SK-N-SH (cell line): ENCODE measurements around the gene ARL3. TPM values are rescaled to one million over a fixed set of nuclear protein-coding genes. Genes with fewer than 3 reads are reported as not detected.
A peak's percentile ranks its signal among the peaks of the same experiment; 100 is the strongest.

Source experiments
- CTCF ChIA-PET: fragments of 300-600, 350-600 bp; formaldehyde crosslinking; extraction: SDS; loops from one replicate; lab custom pipeline; 2021; lab: Yijun Ruan, JAX
- POLR2A ChIA-PET: fragments of 350-600 bp; sonication (Branson Sonifier 250); formaldehyde crosslinking; extraction: SDS; loops from one replicate; lab custom pipeline; 2020; ENCODE audit warnings: antibody characterized with exemption, inconsistent platforms; lab: Yijun Ruan, JAX
- DNase-seq: peaks from one replicate; pipeline ENCODE4 v3.0.0; 2012
- H2AFZ ChIP-seq: fragments of 200-600 bp; sonication (generic); 2 replicates; pipeline ENCODE4 v1.8.1; 2016; ENCODE audit warnings: antibody characterized with exemption, mild to moderate bottlenecking, low read depth
- H3F3A ChIP-seq: fragments of 200-600 bp; sonication (generic); replicated peaks from 2 replicates; pipeline ENCODE3; 2016; ENCODE audit warnings: antibody characterized with exemption, mild to moderate bottlenecking; ENCODE audit not compliant: insufficient read depth
- H3K27ac ChIP-seq, 2 experiments: fragments of 200-500 bp in 1 of 2; fragments of 200-600 bp in 1 of 2; sonication (Bioruptor generic) in 1 of 2; sonication (generic), shearing (Covaris generic) in 1 of 2; 2 replicates each; pipeline versions ENCODE4 v1.5.1 to v1.6.1; 2014 to 2016; ENCODE audit warnings: low read depth in 2 of 2, inconsistent platforms in 1 of 2, low read length in 1 of 2, mild to moderate bottlenecking in 1 of 2, mixed read lengths in 1 of 2
- H3K27me3 ChIP-seq: fragments of 200-600 bp; sonication (generic), shearing (Covaris generic); 2 replicates; pipeline ENCODE4 v1.6.1; 2016; ENCODE audit warnings: mixed run types; ENCODE audit not compliant: insufficient read depth
- H3K36me3 ChIP-seq, 2 experiments: fragments of 200-500 bp in 1 of 2; fragments of 200-600 bp in 1 of 2; sonication (Bioruptor generic) in 1 of 2; sonication (generic) in 1 of 2; replicated peaks in 1 of 2; 2 replicates each; pipeline versions ENCODE3 to v1.5.1; 2014 to 2016; ENCODE audit warnings: low read length in 1 of 2, mild to moderate bottlenecking in 1 of 2; ENCODE audit not compliant: insufficient read depth in 2 of 2, control insufficient read depth in 1 of 2
- H3K4me1 ChIP-seq, 2 experiments: fragments of 200-500 bp in 1 of 2; fragments of 200-600 bp in 1 of 2; sonication (Bioruptor generic) in 1 of 2; sonication (generic), shearing (Covaris generic) in 1 of 2; 2 replicates each; pipeline versions ENCODE4 v1.5.1 to v1.6.1; 2014 to 2016; ENCODE audit warnings: low read depth in 1 of 2, low read length in 1 of 2, mixed run types in 1 of 2; ENCODE audit not compliant: insufficient read depth in 2 of 2, control insufficient read depth in 1 of 2
- H3K4me2 ChIP-seq: fragments of 200-600 bp; sonication (generic), shearing (Covaris generic); 2 replicates; pipeline ENCODE4 v1.6.1; 2017; ENCODE audit warnings: mixed run types
- H3K4me3 ChIP-seq, 2 experiments: fragments of 200-500 bp in 1 of 2; fragments of 200-600 bp in 1 of 2; sonication (Bioruptor generic) in 1 of 2; sonication (generic), shearing (Covaris generic) in 1 of 2; 2 replicates each; pipeline versions ENCODE4 v1.5.1 to v1.8.1; 2014 to 2016; ENCODE audit warnings: low read depth in 2 of 2, inconsistent platforms in 1 of 2, low read length in 1 of 2, mild to moderate bottlenecking in 1 of 2, mixed read lengths in 1 of 2, moderate library complexity in 1 of 2
- H3K79me2 ChIP-seq: fragments of 200-600 bp; sonication (generic); 2 replicates; pipeline ENCODE4 v1.8.1; 2017; ENCODE audit warnings: mild to moderate bottlenecking; ENCODE audit not compliant: insufficient read depth
- H3K9ac ChIP-seq: fragments of 200-600 bp; sonication (generic); 2 replicates; pipeline ENCODE4 v1.6.1; 2017; ENCODE audit warnings: mixed run types
- H3K9me2 ChIP-seq: fragments of 200-600 bp; sonication (generic); 2 replicates; pipeline ENCODE4 v1.6.1; 2017; ENCODE audit warnings: mixed run types
- H3K9me3 ChIP-seq: fragments of 200-600 bp; sonication (generic); 2 replicates; pipeline ENCODE4 v1.6.1; 2017; ENCODE audit warnings: mixed run types, mild to moderate bottlenecking, moderate library complexity
- H4K20me1 ChIP-seq: fragments of 200-600 bp; sonication (generic); 2 replicates; pipeline ENCODE4 v1.6.1; 2017; ENCODE audit warnings: mild to moderate bottlenecking, mixed run types; ENCODE audit not compliant: insufficient read depth
- ELF1 ChIP-seq: IDR thresholded peaks from 2 replicates; pipeline ENCODE4 v1.4.0; 2012
- FOXM1 ChIP-seq: IDR thresholded peaks from 2 replicates; pipeline ENCODE4 v1.4.0; 2012; ENCODE audit warnings: low read depth, mild to moderate bottlenecking
- GABPA ChIP-seq: IDR thresholded peaks from 2 replicates; pipeline ENCODE4 v1.4.0; 2012; ENCODE audit warnings: low read depth, mild to moderate bottlenecking
- GATA2 ChIP-seq: sonication (generic); formaldehyde crosslinking; IDR thresholded peaks from 2 replicates; pipeline ENCODE4 v1.5.0; 2020; ENCODE audit warnings: mild to moderate bottlenecking, missing genetic modification reagents
- MEF2A ChIP-seq: IDR thresholded peaks from 2 replicates; pipeline ENCODE4 v1.4.0; 2012; ENCODE audit warnings: low read depth, borderline replicate concordance
- MXI1 ChIP-seq: IDR thresholded peaks from 2 replicates; pipeline ENCODE4 v1.6.1; 2012; ENCODE audit warnings: mild to moderate bottlenecking, low read depth, low read length, improper control_type of control experiment
- POLR2AphosphoS5 ChIP-seq: IDR thresholded peaks from 2 replicates; pipeline ENCODE4 v1.6.1; 2012; ENCODE audit warnings: low read depth, low read length
- RCOR1 ChIP-seq: fragments of 150-350 bp; IDR thresholded peaks from 2 replicates; pipeline ENCODE4 v1.6.1; 2017; ENCODE audit warnings: antibody characterized with exemption, low read length
- RFX5 ChIP-seq: IDR thresholded peaks from 2 replicates; pipeline ENCODE4 v1.6.1; 2012; ENCODE audit warnings: mild to moderate bottlenecking, improper control_type of control experiment, low read length
- RXRA ChIP-seq: IDR thresholded peaks from 2 replicates; pipeline ENCODE4 v1.4.0; 2012; ENCODE audit warnings: low read depth, mild to moderate bottlenecking, borderline replicate concordance
- TCF12 ChIP-seq: IDR thresholded peaks from 2 replicates; pipeline ENCODE4 v1.4.0; 2012
- TEAD4 ChIP-seq: IDR thresholded peaks from 2 replicates; pipeline ENCODE4 v1.4.0; 2012; ENCODE audit warnings: mild to moderate bottlenecking, borderline replicate concordance; ENCODE audit not compliant: insufficient read depth
- WGBS: methylation state at CpG from one replicate; pipeline ENCODE4 v1.1.6; 2017; ENCODE audit warnings: low lambda C conversion rate; 5-methylcytosine and 5-hydroxymethylcytosine counted together
- polyA plus RNA-seq, 3 experiments: library from polyadenylated mRNA; depleted of rRNA; stranded (reverse); fragments of >200 nt; gene quantifications; 2 replicates each; pipeline ENCODE4 v1.2.3, GENCODE V29; 2012
- TF ChIP-seq, protein P1 (sequence below): IDR thresholded peaks from 2 replicates; pipeline ENCODE4 v1.4.0; 2012; ENCODE audit warnings: low read depth, borderline replicate concordance
- TF ChIP-seq, protein P2 (sequence below): fragments of 150-350 bp; IDR thresholded peaks from 2 replicates; pipeline ENCODE4 v1.6.1; 2017; ENCODE audit warnings: antibody characterized with exemption, low read length, low read depth, borderline replicate concordance
- TF ChIP-seq, protein P3 (sequence below): fragments of 150-350 bp; IDR thresholded peaks from 2 replicates; pipeline ENCODE4 v1.6.1; 2016; ENCODE audit warnings: mild to moderate bottlenecking, low read depth, low read length

Gene ARL3
- polyA plus RNA-seq, 1 of the 3 experiments (the other 2 are of a cell fraction): 11.2 TPM

DNA sequence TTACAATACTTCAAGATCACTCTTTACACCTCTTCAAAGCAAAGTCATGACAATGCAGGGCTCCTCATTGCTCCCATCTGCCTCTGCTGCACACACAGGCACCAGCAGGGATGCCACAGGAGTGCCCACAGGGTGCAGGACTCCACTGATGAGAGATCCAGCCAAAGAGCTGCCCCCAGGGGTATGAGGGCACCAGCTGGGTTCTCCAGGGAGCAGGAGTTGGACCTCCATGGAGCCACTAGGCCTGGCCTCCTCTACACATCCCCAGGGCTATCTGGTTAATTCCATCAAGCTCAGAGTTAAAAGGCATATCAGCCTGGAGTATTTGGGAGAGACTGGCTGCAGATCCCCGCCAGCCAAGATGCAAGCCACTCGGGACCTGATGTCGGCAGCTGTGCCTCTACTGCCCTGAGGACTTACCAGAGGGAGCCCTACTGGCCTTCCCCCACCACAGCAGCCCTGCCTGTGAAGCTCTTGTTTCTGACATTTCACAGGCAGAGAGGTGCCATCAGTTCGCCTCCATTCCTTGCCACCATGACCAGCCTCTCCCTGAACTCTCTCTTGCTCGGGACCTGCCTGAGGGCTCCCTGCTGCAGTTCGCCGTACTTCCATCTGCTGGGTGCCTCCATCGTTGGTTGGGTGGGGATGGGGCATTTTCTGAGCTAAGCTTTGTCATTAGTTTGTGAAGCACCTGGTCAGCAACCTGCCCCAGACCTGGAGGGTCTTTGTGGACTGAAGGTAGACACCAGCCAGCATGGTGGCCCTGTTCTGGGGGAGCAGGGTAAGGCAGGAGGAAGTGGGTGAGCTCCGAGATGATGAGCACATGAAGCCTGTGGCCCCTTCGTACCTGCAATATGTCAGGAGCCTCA is 82.4 kb downstream of the ARL3 start:
- CTCF ChIA-PET: interaction anchor here (0.6 to 1.3 kb wide), 2 partner anchors 16 to 30 kb away, joined by 3 read pairs; no protein-coding TSS in a partner anchor

DNA sequence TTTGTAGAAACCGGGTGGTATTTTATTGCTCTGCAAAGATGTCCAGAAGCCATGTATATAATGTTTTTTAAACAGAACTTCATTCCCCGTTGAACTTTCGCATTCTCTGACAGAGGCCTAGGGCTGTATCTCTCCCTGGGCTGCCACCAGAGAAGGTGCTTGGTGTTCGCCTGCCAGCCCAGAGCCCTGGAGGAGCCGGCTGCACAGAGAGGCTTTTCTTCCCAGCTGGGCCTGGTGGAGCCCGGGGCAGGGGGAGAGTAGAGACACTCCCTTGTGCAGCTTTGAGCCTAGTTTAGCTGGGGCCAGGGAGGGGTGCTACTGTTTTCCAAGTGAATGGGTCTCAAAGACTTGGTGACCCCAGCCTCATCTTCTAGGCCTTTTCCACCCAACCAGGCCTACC is 83.5 kb downstream of the ARL3 start:
- Histone ChIP-seq H3F3A (peaks cover 51% of the 10 kb centered on the region), H3K9ac (peak overlapping the region; percentile 50), H3K4me2 (peak overlapping the region; percentile 68; the same call in 1 of the 2 replicates), H3K79me2 (no peaks in the 10 kb centered on the region), H4K20me1 (no peaks in the 10 kb centered on the region)
- TF ChIP-seq TCF12 (no peak), RCOR1 (no peak), GATA2 (CRISPR knock-in tag) (no peak), RXRA (no peak), MXI1 (no peak), MEF2A (no peak), POLR2AphosphoS5 (no peak), FOXM1 (no peak), GABPA (no peak), TEAD4 (no peak)
- TF ChIP-seq, protein P1, sequence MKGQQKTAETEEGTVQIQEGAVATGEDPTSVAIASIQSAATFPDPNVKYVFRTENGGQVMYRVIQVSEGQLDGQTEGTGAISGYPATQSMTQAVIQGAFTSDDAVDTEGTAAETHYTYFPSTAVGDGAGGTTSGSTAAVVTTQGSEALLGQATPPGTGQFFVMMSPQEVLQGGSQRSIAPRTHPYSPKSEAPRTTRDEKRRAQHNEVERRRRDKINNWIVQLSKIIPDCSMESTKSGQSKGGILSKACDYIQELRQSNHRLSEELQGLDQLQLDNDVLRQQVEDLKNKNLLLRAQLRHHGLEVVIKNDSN: no peak
- TF ChIP-seq, protein P2, sequence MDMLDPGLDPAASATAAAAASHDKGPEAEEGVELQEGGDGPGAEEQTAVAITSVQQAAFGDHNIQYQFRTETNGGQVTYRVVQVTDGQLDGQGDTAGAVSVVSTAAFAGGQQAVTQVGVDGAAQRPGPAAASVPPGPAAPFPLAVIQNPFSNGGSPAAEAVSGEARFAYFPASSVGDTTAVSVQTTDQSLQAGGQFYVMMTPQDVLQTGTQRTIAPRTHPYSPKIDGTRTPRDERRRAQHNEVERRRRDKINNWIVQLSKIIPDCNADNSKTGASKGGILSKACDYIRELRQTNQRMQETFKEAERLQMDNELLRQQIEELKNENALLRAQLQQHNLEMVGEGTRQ: no peak
- TF ChIP-seq, protein P3, sequence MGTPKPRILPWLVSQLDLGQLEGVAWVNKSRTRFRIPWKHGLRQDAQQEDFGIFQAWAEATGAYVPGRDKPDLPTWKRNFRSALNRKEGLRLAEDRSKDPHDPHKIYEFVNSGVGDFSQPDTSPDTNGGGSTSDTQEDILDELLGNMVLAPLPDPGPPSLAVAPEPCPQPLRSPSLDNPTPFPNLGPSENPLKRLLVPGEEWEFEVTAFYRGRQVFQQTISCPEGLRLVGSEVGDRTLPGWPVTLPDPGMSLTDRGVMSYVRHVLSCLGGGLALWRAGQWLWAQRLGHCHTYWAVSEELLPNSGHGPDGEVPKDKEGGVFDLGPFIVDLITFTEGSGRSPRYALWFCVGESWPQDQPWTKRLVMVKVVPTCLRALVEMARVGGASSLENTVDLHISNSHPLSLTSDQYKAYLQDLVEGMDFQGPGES: no peak
- TF ChIP-seq, all 33 proteins: peak for 0
- CTCF ChIA-PET: interaction anchor here (1.0 to 1.7 kb wide), 5 partner anchors 8 to 237 kb away, joined by 3 to 6 read pairs (median 5); partner anchors contain the start of gene TRIM8
- Histone ChIP-seq H3K9me2 (no peaks in the 10 kb centered on the region), H3K4me1 (peaks cover 75 to 83% of the 10 kb centered on the region in 2 experiments), H3K4me3 (no peak overlapping the region), H2AFZ (no peak overlapping the region), H3K9me3 (no peaks in the 10 kb centered on the region), H3K27ac (peak overlapping the region; percentile 91 to 99), H3K36me3 (peaks cover 0 to 3% of the 10 kb centered on the region in 2 experiments), H3K27me3 (no peaks in the 10 kb centered on the region)
- POLR2A ChIA-PET: interaction anchor here (4.0 kb wide), 1 partner anchor 12 kb away, joined by 34 read pairs; no protein-coding TSS in a partner anchor
- 93% methylated on average over 6 of the region's 6 CpGs for WGBS
- no peak for DNase-seq

More for the DNA sequence above, 82.4 kb downstream of the ARL3 start:
- peaks cover 51% of the 10 kb centered on the region for H3F3A ChIP-seq
- DNase-seq: no peak
- peak overlapping the region; percentile 91 to 99 for H3K27ac ChIP-seq
- no peaks in the 10 kb centered on the region for H3K79me2 ChIP-seq
- POLR2A ChIA-PET: interaction anchor here (1.0 kb wide), 1 partner anchor 12 kb away, joined by 3 read pairs; the partner anchor contains the start of gene TRIM8
- no peaks in the 10 kb centered on the region for H3K9me2 ChIP-seq
- no peak overlapping the region for H2AFZ ChIP-seq
- no peaks in the 10 kb centered on the region for H4K20me1 ChIP-seq
- no peak overlapping the region for H3K4me3 ChIP-seq
- 82% methylated on average over 7 of the region's 10 CpGs for WGBS
- peaks cover 64 to 83% of the 10 kb centered on the region in 2 experiments for H3K4me1 ChIP-seq
- TF ChIP-seq ELF1 (no peak), RFX5 (no peak)
- H3K9me3 ChIP-seq: no peaks in the 10 kb centered on the region
- no peaks in the 10 kb centered on the region for H3K27me3 ChIP-seq
- peaks cover 0 to 3% of the 10 kb centered on the region in 2 experiments for H3K36me3 ChIP-seq
- H3K9ac ChIP-seq: peak overlapping the region; percentile 61; the same call in 1 of the 2 replicates
- peak overlapping the region; percentile 71; the same call in 1 of the 2 replicates for H3K4me2 ChIP-seq
